ENCODE data around the gene NR3C2. TPM values are rescaled to one million over a fixed set of nuclear protein-coding genes. Genes with fewer than 3 reads are reported as not detected.

The NR3C2 gene
- total RNA-seq, 1 donor from 2014 or later, result 26.2 TPM

GRCh38 chr4:148278310-148278709 is 163.9 kb downstream of the NR3C2 start:
- ATAC-seq, result no peak

GRCh38 chr4:148275266-148275665 is 166.9 kb downstream of the NR3C2 start:
- no peak for ATAC-seq
- DNase-seq (ENCODE audit: low spot score), result no peak
- intact Hi-C loops (cut with DNase I), result no loop called here

More at GRCh38 chr4:148278310-148278709, 163.9 kb downstream of the NR3C2 start:
- no peak for DNase-seq (ENCODE audit: low spot score)
- intact Hi-C loops (cut with DNase I), result no loop called here

- DNase-seq (ENCODE audit: low spot score) (no peak), ATAC-seq (peak; percentile 42)
- intact Hi-C loops (cut with DNase I), result no loop called here
Observed at GRCh38 chr4:148273501-148273986, 168.7 kb downstream of the NR3C2 start.

- no peak for ATAC-seq
- intact Hi-C loops (cut with DNase I), result no loop called here
- DNase-seq (ENCODE audit: low spot score), result no peak
Observed at GRCh38 chr4:148271166-148271565, 171.0 kb downstream of the NR3C2 start.

GRCh38 chr4:148270630-148271029 is 171.6 kb downstream of the NR3C2 start:
- intact Hi-C loops (cut with DNase I), result no loop called here
- DNase-seq (ENCODE audit: low spot score), result no peak
- ATAC-seq, result no peak

- DNase-seq (ENCODE audit: low spot score) (no peak), ATAC-seq (no peak)
- intact Hi-C loops (cut with DNase I), result no loop called here
Observed at GRCh38 chr4:148268835-148269234, 173.4 kb downstream of the NR3C2 start.

GRCh38 chr4:148266921-148267320 is 175.3 kb downstream of the NR3C2 start:
- intact Hi-C loops (cut with DNase I), result no loop called here
- ATAC-seq (no peak), DNase-seq (ENCODE audit: low spot score) (no peak)

- DNase-seq (ENCODE audit: low spot score) (no peak), ATAC-seq (no peak)
- intact Hi-C loops (cut with DNase I), result no loop called here
Observed at GRCh38 chr4:148266240-148266639, 176.0 kb downstream of the NR3C2 start.

GRCh38 chr4:148265627-148266026 is 176.6 kb downstream of the NR3C2 start:
- DNase-seq (ENCODE audit: low spot score) (no peak), ATAC-seq (no peak)
- intact Hi-C loops (cut with DNase I), result no loop called here

GRCh38 chr4:148263802-148264201 is 178.4 kb downstream of the NR3C2 start:
- DNase-seq (ENCODE audit: low spot score) (no peak), ATAC-seq (no peak)
- intact Hi-C loops (cut with DNase I), result no loop called here

GRCh38 chr4:148263127-148263526 is 179.1 kb downstream of the NR3C2 start:
- DNase-seq (ENCODE audit: low spot score) (no peak), ATAC-seq (no peak)
- intact Hi-C loops (cut with DNase I), result no loop called here

GRCh38 chr4:148261848-148262247 is 180.4 kb downstream of the NR3C2 start:
- intact Hi-C loops (cut with DNase I), result no loop called here
- ATAC-seq (no peak), DNase-seq (ENCODE audit: low spot score) (no peak)

GRCh38 chr4:148259841-148260240 is 182.4 kb downstream of the NR3C2 start:
- ATAC-seq (no peak), DNase-seq (ENCODE audit: low spot score) (no peak)
- intact Hi-C loops (cut with DNase I), result no loop called here

GRCh38 chr4:148258535-148258934 is 183.7 kb downstream of the NR3C2 start:
- DNase-seq (ENCODE audit: low spot score) (no peak), ATAC-seq (peak; percentile 75)
- intact Hi-C loops (cut with DNase I), result no loop called here

GRCh38 chr4:148255344-148255720 is 186.9 kb downstream of the NR3C2 start:
- DNase-seq (ENCODE audit: low spot score), result no peak
- ATAC-seq, result no peak
- intact Hi-C loops (cut with DNase I), result no loop called here

- no peak for DNase-seq (ENCODE audit: low spot score)
- intact Hi-C loops (cut with DNase I), result no loop called here
- ATAC-seq, result no peak
Observed at GRCh38 chr4:148254621-148255343, 187.4 kb downstream of the NR3C2 start.

GRCh38 chr4:148253768-148254167 is 188.4 kb downstream of the NR3C2 start:
- ATAC-seq (no peak), DNase-seq (ENCODE audit: low spot score) (no peak)
- intact Hi-C loops (cut with DNase I), result no loop called here

- intact Hi-C loops (cut with DNase I), result no loop called here
- DNase-seq (ENCODE audit: low spot score), result no peak
- ATAC-seq, result no peak
Observed at GRCh38 chr4:148248824-148249223, 193.4 kb downstream of the NR3C2 start.

GRCh38 chr4:148245015-148245414 is 197.2 kb downstream of the NR3C2 start:
- intact Hi-C loops (cut with DNase I), result no loop called here
- no peak for ATAC-seq
- no peak for DNase-seq (ENCODE audit: low spot score)

GRCh38 chr4:148243837-148244236 is 198.4 kb downstream of the NR3C2 start:
- intact Hi-C loops (cut with DNase I), result no loop called here
- ATAC-seq (no peak), DNase-seq (ENCODE audit: low spot score) (no peak)

GRCh38 chr4:148240241-148240640 is 202.0 kb downstream of the NR3C2 start:
- intact Hi-C loops (cut with DNase I), result no loop called here
- DNase-seq (ENCODE audit: low spot score) (no peak), ATAC-seq (no peak)
